ENCODE measurements around the gene STARD13. TPM values are rescaled to one million over a fixed set of nuclear protein-coding genes. Genes with fewer than 3 reads are reported as not detected.

Gene STARD13
- polyA plus RNA-seq, 4 donors: 22.3 to 27.8 (median 24.3) TPM

DNA sequence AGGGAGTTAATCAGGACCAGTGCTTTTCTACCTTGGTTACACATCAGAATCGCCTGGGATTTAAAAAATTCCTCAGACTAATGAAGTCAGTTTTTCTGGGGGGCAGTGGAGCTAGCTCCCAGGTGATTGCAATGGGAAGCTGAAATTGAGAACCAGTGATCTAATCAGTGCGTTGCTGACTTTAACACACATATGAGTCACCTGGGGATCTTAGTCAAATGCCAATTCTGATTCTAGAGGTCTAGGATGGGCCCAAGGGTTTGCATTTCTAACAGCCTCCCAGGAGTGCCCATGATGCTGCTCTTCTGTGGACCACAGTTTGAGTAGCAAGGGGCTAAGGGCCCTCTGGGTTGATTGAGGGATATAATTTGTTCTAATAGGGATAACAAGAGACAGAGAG lies 214.8 kb downstream of the STARD13 start:
- no peak for DNase-seq (ENCODE audit: low read depth in 4 of 4, low spot score in 2 of 4)

DNA sequence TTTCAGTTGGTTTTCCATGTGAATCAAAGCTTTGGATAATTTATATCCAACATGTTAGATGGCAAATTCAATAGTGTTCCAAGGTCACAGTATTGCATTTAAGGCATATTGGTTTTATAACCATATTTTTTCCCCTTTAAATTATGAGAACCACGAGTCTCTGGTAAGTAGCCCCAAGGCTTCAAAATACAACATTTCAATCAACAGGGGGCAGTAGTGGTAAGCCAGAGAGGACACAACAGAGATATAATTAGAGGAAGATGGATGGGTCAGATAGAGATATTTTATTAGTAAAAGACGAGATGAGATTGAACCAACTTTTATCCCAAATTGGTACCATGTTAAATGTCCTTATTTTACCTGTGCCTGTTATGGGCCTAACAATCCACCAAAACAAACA lies 216.2 kb downstream of the STARD13 start:
- DNase-seq (ENCODE audit: low read depth in 4 of 4, low spot score in 2 of 4): no peak

DNA sequence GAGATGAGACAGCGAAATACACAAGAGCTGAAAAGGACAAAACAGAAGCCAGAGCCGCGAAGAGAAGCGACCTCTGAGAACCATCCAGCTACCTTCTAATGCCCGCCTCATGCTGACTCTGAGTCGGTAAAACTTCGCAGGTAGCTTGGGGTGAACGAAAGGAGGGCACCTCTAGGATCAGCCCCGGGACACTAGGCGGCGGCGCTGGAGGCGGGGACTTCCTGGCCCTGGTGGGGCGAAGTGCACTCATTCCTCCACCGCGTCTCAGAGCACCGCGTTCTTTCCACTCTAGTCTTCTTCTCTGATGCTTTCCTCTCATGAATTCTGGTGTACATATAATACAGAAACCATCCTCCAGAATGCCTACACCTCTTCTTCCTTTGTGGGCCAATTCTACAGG lies 219.2 kb downstream of the STARD13 start:
- no peak for DNase-seq (ENCODE audit: low read depth in 4 of 4, low spot score in 2 of 4)

DNA sequence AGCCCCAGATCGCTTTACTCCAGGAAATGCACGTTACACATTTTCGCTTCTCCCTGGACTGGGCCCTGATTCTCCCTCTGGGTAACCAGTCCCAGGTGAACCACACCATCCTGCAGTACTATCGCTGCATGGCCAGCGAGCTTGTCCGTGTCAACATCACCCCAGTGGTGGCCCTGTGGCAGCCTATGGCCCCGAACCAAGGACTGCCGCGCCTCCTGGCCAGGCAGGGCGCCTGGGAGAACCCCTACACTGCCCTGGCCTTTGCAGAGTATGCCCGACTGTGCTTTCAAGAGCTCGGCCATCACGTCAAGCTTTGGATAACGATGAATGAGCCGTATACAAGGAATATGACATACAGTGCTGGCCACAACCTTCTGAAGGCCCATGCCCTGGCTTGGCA lies 224.7 kb downstream of the STARD13 start:
- no peak for DNase-seq (ENCODE audit: low read depth in 4 of 4, low spot score in 2 of 4)

DNA sequence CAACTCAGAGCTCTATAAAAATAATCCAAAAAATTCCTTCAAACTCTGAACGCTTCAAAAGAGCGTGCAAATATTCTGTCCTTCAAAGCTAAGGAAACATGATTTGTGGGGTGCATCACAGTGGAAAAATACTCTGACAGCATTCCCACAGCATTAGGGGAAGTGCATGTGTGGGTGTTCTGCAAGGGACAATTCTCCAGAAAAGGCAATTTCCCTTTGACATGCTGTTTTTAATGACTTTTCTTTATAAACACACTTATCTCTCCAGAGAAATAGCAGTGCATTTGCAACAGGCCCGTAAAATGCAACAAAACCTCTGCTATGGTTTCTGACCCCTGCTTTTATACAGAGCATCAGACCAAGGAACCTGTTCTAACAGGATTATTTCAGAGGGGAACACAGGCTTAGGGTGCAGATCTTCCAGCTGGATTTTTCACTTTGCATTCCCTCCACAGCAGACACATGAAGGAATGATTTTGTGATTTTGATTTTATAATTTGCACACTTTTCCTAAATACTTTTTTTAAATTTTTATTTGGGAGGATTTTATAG lies 226.7 kb downstream of the STARD13 start:
- DNase-seq (ENCODE audit: low read depth in 4 of 4, low spot score in 2 of 4): no peak

DNA sequence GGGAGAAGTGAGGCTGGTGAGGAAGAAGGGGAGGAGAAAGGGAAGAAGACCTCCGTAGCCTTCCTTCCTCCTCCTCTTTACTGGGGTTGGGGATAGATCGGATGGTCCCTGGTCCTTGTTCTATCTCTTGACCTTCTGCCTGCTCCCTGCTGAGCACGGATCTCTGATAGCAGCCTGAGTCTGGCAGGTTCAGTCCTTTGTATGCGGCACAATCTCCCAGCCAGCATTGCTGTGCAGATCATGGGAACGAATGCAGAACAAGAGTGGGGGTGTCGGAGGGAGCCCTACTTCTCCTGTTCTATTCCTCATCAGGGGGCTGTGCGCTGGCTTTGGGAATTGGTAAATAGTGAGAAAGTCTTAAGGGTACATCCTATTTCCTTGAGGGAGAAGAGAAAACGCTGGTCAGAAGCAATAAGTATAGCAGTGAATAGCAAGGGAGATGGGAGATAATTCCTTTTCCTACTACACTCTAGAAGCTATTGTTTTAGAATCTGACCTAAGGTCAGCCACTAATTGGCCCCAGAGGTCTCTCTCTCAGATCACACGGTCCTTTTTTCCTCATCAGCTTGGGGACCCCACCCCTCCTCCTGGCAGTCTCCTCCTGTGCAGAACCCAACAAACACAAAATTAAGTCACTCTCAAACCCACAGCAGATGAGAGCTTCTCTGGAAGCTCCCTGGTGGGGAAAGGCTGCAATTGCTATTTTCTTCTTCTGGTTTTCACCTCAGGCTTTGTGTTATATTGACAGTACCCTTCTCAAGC lies 228.4 kb downstream of the STARD13 start:
- DNase-seq (ENCODE audit: low read depth in 4 of 4, low spot score in 2 of 4): no peak

DNA sequence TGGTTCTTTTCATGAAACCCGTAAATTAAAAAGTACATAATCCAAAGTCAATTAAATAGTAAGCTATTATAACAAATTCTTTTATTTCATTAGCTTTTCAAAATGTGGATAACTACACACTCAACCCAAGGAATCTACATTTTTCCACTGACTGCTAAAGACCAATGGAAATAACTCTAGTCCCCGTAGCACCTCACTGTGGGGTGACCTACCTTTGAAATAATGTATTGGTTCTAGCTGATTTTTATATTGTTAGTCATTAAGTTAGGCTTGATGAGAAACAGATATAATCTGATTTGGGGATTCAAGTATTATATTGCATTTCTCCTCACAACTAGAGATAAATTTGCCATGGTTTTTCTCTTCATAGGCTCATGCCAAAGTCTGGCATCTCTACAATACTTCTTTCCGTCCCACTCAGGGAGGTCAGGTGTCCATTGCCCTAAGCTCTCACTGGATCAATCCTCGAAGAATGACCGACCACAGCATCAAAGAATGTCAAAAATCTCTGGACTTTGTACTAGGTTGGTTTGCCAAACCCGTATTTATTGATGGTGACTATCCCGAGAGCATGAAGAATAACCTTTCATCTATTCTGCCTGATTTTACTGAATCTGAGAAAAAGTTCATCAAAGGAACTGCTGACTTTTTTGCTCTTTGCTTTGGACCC lies 232.0 kb downstream of the STARD13 start:
- no peak for DNase-seq (ENCODE audit: low read depth in 4 of 4, low spot score in 2 of 4)
